Uterus (tissue), 2 donors: Measurements from ENCODE around the gene ATAD3C.
"Not testable (repeated sequence)": the region's sequence is repeated elsewhere in the genome, so short reads cannot be mapped to it uniquely, and the experiment has no call there.

Experiments used
- CTCF ChIP-seq, 4 experiments: fragments of 200-600 bp in 2 of 4; fragments of 450-650 bp in 2 of 4; sonication (generic) in 2 of 4; IDR thresholded peaks; one replicate each; pipeline ENCODE4 v1.5.1; 2016 to 2019; ENCODE audit warnings: antibody characterized with exemption in 4 of 4, mild to moderate bottlenecking in 2 of 4, moderate library complexity in 1 of 4
- POLR2A ChIP-seq, 2 donors: fragments of 450-650 bp; IDR thresholded peaks; one replicate each; pipeline ENCODE4 v1.6.1; 2016; ENCODE audit warnings: antibody characterized with exemption in 2 of 2, mild to moderate bottlenecking in 1 of 2, moderate library complexity in 1 of 2

- not testable (repeated sequence) for TF ChIP-seq CTCF, POLR2A (IDR thresholded peaks at IDR 0.05)
Measured at GRCh38 chr1:1428967-1429366, 20.5 kb upstream of the ATAD3C start.
